Testis (tissue), 3 donors: ENCODE results near the gene PSEN2. TPM values are rescaled to one million over a fixed set of nuclear protein-coding genes. Genes with fewer than 3 reads are reported as not detected.

Source experiments
- DNase-seq: peaks from one replicate; pipeline ENCODE4 v3.0.0-alpha.2; 2019
- H3K27ac ChIP-seq, 2 donors: fragments of 200-600 bp; sonication (generic); one replicate each; pipeline ENCODE4 v1.5.1; 2019
- H3K27me3 ChIP-seq: fragments of 200-600 bp; sonication (generic); one replicate; pipeline ENCODE4 v1.5.1; 2019
- H3K36me3 ChIP-seq: fragments of 200-600 bp; sonication (generic); one replicate; pipeline ENCODE4 v1.5.1; 2017; ENCODE audit warnings: low read depth; ENCODE audit errors: missing control alignments
- H3K4me1 ChIP-seq: fragments of 200-600 bp; sonication (generic); one replicate; pipeline ENCODE4 v1.5.1; 2019
- H3K4me3 ChIP-seq, 2 donors: fragments of 200-600 bp; sonication (generic); one replicate each; pipeline ENCODE4 v1.5.1; 2017 to 2019
- H3K9me3 ChIP-seq: fragments of 200-600 bp; sonication (generic); one replicate; pipeline ENCODE4 v1.5.1; 2017
- POLR2A ChIP-seq: fragments of 450-650 bp; IDR thresholded peaks from one replicate; pipeline ENCODE4 v1.6.1; 2017; ENCODE audit warnings: antibody characterized with exemption, mild to moderate bottlenecking, moderate library complexity
- WGBS, 2 donors: methylation state at CpG; one replicate each; pipeline ENCODE4 v1.1.5; 2018; 5-methylcytosine and 5-hydroxymethylcytosine counted together
- intact Hi-C: fragments of 100-400 bp; cut with DNase I; formaldehyde crosslinking; loops from one replicate; pipeline ENCODE4 v1.15.1; 2023; ENCODE audit warnings: low total_unique reads
- polyA plus RNA-seq: library from polyadenylated mRNA; stranded (reverse); fragments of 350-450 nt; fragmentation: Illumina TruSeq; extraction: RNeasy Lipid Tissue Mini Kit (QIAGEN cat#74804); gene quantifications from one replicate; pipeline ENCODE4 v1.2.3, GENCODE V29; 2014; ENCODE audit warnings: low read depth, low replicate concordance; ENCODE audit not compliant: insufficient read depth
- total RNA-seq, 2 donors: library from RNA; depleted of rRNA; stranded (reverse); fragments of >200 nt; gene quantifications; one replicate each; pipeline ENCODE4 v1.2.3, GENCODE V29; 2016
- TF ChIP-seq, protein P1 (sequence below), 3 experiments: fragments of 450-650 bp in 2 of 3; fragments of 200-600 bp in 1 of 3; sonication (generic) in 1 of 3; IDR thresholded peaks; one replicate each; pipeline ENCODE4 v1.5.1; 2016 to 2019; ENCODE audit warnings: antibody characterized with exemption in 3 of 3, mild to moderate bottlenecking in 2 of 3, moderate library complexity in 1 of 3

The PSEN2 gene
- total and polyA plus RNA-seq, 3 donors from 2014 or later = 40.7 to 107 (median 87.8) TPM

DNA sequence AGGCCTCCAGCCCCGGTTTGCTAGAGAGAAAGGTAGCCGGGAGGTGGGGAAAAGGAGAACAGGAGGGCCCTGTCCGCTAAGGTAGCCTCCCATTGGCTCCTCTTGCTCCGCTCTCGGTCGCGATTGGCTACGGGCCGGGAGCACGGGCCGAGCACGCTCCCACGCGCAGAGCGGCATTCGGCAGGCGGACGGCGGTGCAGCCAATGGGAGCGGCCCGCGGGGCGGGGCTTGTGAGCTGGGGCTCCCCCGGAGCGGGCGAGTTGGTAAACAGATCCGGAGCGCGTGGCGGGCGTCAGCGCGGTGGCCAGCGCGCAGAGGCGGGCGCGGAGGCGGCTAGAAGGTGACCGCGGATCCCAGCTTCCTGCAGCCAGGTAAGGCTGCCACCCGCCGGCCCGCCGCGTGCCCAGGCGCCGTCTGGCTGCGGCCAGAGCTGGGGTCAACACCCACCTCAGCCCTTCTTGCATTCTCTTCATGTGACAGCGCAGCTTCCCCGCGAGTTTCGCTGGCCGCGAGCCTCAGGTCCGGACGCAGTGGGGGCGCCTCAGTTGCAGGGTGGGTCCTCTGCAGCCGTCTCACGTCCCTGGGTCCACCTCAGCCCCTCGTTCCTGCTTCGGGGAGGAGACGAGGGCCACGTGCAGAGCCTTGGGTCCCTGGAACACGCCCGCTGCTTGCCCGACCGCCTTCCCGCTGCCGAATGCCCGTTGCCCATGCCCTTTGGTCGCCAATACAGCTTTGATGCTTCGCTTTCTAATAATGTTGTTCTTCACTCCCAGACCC is 69.8 kb downstream of the PSEN2 start, which contains the start of gene COQ8A:
Gene COQ8A (plus strand): TSS at position 266 of the 777 bp plus-strand sequence. CDS start 21,092 bp downstream, outside the sequence.
- DNase-seq = peak; percentile 99
- H3K36me3 ChIP-seq = no peaks in the 10 kb centered on the region
- WGBS, 2 donors = 1 to 2% methylated on average over 13 to 45 of the region's 73 CpGs
- H3K27ac ChIP-seq = peak within 1 kb of the TSS; percentile 95
- no peaks in the 10 kb centered on the region for H3K9me3 ChIP-seq
- H3K4me3 ChIP-seq = peak within 1 kb of the TSS; percentile 57 to 92
- peak; percentile 9 for TF ChIP-seq POLR2A
- TF ChIP-seq, protein P1, sequence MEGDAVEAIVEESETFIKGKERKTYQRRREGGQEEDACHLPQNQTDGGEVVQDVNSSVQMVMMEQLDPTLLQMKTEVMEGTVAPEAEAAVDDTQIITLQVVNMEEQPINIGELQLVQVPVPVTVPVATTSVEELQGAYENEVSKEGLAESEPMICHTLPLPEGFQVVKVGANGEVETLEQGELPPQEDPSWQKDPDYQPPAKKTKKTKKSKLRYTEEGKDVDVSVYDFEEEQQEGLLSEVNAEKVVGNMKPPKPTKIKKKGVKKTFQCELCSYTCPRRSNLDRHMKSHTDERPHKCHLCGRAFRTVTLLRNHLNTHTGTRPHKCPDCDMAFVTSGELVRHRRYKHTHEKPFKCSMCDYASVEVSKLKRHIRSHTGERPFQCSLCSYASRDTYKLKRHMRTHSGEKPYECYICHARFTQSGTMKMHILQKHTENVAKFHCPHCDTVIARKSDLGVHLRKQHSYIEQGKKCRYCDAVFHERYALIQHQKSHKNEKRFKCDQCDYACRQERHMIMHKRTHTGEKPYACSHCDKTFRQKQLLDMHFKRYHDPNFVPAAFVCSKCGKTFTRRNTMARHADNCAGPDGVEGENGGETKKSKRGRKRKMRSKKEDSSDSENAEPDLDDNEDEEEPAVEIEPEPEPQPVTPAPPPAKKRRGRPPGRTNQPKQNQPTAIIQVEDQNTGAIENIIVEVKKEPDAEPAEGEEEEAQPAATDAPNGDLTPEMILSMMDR (IDR thresholded peaks at IDR 0.05) = no peak
- H3K4me1 ChIP-seq = peaks cover 33% of the 10 kb centered on the region
- H3K27me3 ChIP-seq = no peaks in the 10 kb centered on the region
- intact Hi-C loops = no loop called here

DNA sequence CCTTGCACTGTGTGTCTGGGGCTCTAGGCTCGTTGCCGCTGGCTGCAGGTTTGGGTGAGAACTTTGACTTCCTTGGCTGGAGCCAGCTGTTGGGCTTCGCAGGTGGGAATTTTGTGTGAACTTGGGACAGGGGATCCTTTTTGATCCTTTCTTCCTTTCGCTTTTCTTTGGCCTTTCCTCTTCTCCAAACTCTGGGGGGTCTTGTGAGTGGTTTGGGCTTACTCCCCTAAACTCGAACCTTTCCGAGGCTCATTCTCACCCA is 70.3 kb downstream of the PSEN2 start:
- Histone ChIP-seq H3K36me3 (no peaks in the 10 kb centered on the region), H3K27ac (peak overlapping the region; percentile 38 to 64), H3K9me3 (no peaks in the 10 kb centered on the region), H3K4me3 (peak overlapping the region; percentile 57 to 92), H3K27me3 (no peaks in the 10 kb centered on the region), H3K4me1 (peaks cover 33% of the 10 kb centered on the region)
- intact Hi-C loops = no loop called here
- no peak for DNase-seq
- TF ChIP-seq, protein P1 (IDR thresholded peaks at IDR 0.05) = no peak
- no peak for TF ChIP-seq POLR2A
- 30% methylated on average over 6 of the region's 6 CpGs for WGBS, 2 donors

DNA sequence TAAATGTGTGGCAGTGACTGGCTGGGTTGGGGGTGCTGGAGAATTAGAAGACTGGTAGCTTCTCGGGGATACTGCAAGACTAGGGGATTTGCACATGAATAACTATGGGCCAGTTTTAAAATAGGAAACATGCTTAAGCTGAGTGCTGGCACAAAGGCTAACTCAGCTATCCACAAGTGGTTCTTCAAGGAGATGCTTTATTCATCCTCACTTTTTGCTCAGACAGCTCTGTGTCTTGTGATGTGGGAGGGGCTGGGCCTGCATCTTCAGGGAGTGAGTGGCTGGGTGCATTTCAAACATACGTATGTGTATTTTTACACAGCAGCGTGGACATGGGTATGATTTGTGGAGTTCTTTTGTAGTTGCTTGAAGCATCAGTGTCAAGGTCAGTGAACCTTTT is 72.0 kb downstream of the PSEN2 start:
- 66 to 77% methylated on average over 3 of the region's 3 CpGs for WGBS, 2 donors
- no peaks in the 10 kb centered on the region for H3K9me3 ChIP-seq
- no peak overlapping the region for H3K27ac ChIP-seq
- peak; percentile 9 for DNase-seq
- no peaks in the 10 kb centered on the region for H3K36me3 ChIP-seq
- H3K4me1 ChIP-seq = peaks cover 33% of the 10 kb centered on the region
- H3K27me3 ChIP-seq = no peaks in the 10 kb centered on the region
- no peak for TF ChIP-seq POLR2A
- TF ChIP-seq, protein P1 (IDR thresholded peaks at IDR 0.05) = no peak
- no peak overlapping the region for H3K4me3 ChIP-seq
- intact Hi-C loops = no loop called here

DNA sequence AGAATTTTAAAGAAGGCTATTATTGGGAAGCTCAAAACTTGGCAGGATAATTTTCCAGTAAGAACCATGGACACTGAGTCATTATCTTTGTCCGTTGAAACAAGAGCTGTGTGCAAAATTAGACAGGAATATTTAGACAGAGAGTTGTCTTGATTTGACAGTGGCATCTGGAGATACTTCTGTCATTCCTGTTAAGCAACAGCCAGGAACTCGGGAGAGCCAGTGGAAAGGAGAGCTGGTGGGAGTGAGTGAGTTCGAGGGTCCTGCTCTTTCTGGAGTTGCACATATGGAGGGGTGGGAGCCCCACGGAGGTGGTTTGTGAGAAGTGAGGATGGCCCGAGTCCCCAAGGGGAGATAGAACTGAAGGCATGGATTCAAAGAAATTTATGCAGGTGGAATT is 72.7 kb downstream of the PSEN2 start:
- peaks cover 28% of the 10 kb centered on the region for H3K4me1 ChIP-seq
- intact Hi-C loops = no loop called here
- 72 to 77% methylated on average over 5 of the region's 5 CpGs for WGBS, 2 donors
- no peaks in the 10 kb centered on the region for H3K27me3 ChIP-seq
- H3K4me3 ChIP-seq = no peak overlapping the region
- TF ChIP-seq, protein P1 (IDR thresholded peaks at IDR 0.05) = no peak
- no peak for TF ChIP-seq POLR2A
- H3K9me3 ChIP-seq = no peaks in the 10 kb centered on the region
- DNase-seq = no peak
- H3K27ac ChIP-seq = no peak overlapping the region
- H3K36me3 ChIP-seq = no peaks in the 10 kb centered on the region

DNA sequence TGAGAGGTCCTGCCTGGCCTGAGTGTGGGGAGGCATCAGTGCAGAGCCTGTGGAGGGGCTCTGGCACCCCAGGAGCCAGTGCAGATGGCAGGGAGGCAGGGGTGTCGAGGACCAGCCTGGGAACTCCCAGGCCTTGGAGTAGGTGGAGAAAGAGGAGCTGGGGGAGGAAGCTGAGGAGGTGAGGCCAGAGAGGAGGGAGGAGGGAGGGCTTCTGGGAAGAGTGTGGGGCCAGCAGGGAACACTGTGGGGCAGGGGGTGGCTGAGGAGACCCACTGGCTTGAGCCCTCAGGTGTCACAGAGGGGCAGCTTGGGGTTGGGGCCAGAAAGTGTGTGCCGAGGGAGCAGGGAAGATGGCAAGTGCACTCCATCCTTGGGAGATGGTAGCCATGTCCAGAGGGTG is 73.5 kb downstream of the PSEN2 start:
- Histone ChIP-seq H3K27ac (no peak overlapping the region), H3K36me3 (no peaks in the 10 kb centered on the region), H3K27me3 (no peaks in the 10 kb centered on the region), H3K9me3 (no peaks in the 10 kb centered on the region), H3K4me3 (no peak overlapping the region), H3K4me1 (peaks cover 20% of the 10 kb centered on the region)
- TF ChIP-seq POLR2A = no peak
- TF ChIP-seq, protein P1 (IDR thresholded peaks at IDR 0.05) = no peak
- 88 to 90% methylated on average over 2 of the region's 2 CpGs for WGBS, 2 donors
- intact Hi-C loops = no loop called here
- no peak for DNase-seq
